Myocyte (in vitro differentiated cells): ENCODE data around the gene ZFAND4. TPM values are rescaled to one million over a fixed set of nuclear protein-coding genes. Genes with fewer than 3 reads are reported as not detected.
"Not testable (repeated sequence)": the region's sequence is repeated elsewhere in the genome, so short reads cannot be mapped to it uniquely, and the experiment has no call there.

Experiments used
- DNase-seq: peaks from one replicate; pipeline ENCODE4 v3.0.0-alpha.2; 2012; ENCODE audit warnings: low read depth
- polyA plus RNA-seq: library from polyadenylated mRNA; unstranded; fragments of >200 nt; gene quantifications from one replicate; pipeline ENCODE4 v1.2.1, GENCODE V29; 2012; ENCODE audit warnings: missing spikeins
- total RNA-seq: library from RNA; depleted of rRNA; stranded (reverse); fragments of >200 nt; gene quantifications from 2 replicates; pipeline ENCODE4 v1.2.3, GENCODE V29; 2014

ZFAND4 gene
- total RNA-seq = 6.2 and 6.5 TPM in 2 replicates
- polyA plus RNA-seq = 1.6 TPM

- DNase-seq = peak; percentile 95
Observed at GRCh38 chr10:45672181-45673073, at the start of gene ZFAND4. TSS of gene ZFAND4 (minus strand) at chr10:45672772. CDS start at chr10:45663725, 9,047 bp downstream.

DNA sequence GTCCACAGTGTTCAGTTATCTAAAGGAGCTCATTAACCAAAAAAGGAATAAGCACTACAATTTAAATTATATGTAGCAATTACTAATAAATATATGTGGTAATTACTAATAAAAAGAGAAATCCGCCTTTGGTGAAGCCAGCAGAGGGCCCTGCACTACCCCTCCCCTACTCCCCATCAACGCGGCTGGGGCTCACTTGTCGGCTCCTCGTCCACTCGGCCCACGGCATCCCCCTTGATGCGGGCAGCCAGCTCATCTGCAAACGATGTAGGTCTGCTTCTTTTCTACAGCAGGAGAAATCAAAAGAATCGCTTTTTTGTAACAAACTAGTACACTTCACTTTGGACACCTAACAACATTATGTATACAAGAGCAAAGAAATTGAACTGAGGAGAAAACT is 48.9 kb upstream of the ZFAND4 start:
- DNase-seq = not testable (repeated sequence)

DNA sequence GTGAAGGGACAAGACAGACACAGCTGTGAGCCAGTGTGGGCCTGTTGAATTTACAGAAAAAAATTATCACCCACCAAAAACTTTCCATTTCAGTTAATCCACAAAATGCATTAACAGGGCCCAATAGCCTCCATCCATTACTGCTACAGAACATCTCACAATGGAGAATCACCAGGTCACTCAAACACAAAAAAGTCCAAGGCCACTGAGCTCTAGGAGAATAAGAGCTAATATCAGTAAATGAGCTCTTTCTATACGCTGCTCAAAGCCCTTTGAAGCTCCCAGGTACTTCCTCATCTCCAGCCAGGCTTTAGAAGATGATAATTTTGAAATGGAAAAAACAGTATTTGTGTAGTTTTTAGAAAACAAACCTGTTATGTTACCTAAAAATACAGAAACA is 45.1 kb upstream of the ZFAND4 start:
- not testable (repeated sequence) for DNase-seq

GRCh38 chr10:45717053-45717452 is 44.5 kb upstream of the ZFAND4 start:
- not testable (repeated sequence) for DNase-seq

GRCh38 chr10:45711223-45711622 is 38.7 kb upstream of the ZFAND4 start:
- not testable (repeated sequence) for DNase-seq

DNA sequence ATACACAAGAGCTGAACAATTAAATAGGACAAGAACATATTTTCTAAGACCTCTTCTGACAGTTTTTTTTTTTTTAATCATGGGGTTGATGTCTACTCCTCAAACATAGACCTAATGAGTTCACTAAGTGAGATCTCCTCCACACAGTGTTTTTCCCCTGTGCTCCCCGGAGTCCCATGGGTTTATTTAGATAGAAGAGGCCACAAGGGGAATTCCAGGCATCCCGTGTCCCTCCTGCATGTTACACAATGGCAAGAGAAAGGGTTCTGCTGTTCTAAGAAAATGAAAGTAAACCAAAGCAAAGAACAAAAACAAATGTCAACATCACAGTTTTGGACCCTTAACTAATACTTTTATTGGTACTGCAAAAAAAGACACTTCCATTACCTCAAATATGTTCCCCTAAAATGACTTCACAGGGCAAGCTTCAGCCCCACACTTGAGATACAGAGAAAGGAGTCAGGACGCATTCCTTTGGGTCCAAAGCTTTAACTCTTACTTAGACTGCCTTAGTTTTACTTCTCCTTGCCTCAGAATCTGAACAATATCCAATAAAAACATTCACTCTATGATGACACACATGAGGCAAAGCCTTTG is 37.7 kb upstream of the ZFAND4 start:
- peak; percentile 6 for DNase-seq

- not testable (repeated sequence) for DNase-seq
Observed at GRCh38 chr10:45678467-45678866, 5.9 kb upstream of the ZFAND4 start.

- DNase-seq = no peak
Observed at GRCh38 chr10:45675388-45675787, 2.8 kb upstream of the ZFAND4 start.

- no peak for DNase-seq
Observed at GRCh38 chr10:45673074-45673648, 589 bp upstream of the ZFAND4 start.

DNA sequence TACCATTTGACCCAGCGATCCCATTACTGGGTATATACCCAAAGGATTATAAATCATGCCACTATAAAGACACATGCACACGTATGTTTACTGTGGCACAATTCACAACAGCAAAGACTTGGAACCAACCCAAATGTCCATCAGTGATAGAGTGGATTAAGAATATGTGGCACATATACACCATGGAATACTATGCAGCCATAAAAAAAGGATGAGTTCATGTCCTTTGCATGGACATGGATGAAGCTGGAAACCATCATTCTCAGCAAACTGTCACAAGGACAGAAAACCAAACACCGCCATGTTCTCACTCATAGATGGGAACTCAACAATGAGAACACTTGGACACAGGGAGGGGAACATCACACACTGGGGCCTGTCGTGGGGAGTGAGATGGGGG is 1.3 kb downstream of the ZFAND4 start:
- DNase-seq = not testable (repeated sequence)

DNA sequence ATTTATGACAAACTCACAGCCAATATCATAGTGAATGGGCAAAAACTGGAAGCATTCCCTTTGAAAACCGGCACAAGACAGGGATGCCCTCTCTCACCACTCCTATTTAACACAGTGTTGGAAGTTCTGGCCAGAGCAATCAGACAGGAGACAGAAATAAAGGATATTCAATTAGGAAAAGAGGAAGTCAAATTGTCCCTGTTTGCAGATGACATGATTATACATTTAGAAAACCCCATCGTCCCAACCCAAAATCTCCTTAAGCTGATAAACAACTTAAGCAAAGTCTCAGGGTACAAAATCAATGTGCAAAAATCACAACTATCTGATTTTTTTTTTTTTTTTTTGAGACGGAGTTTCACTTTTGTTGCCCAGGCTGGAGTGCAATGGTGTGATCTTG is 2.7 kb downstream of the ZFAND4 start:
- DNase-seq = not testable (repeated sequence)

DNA sequence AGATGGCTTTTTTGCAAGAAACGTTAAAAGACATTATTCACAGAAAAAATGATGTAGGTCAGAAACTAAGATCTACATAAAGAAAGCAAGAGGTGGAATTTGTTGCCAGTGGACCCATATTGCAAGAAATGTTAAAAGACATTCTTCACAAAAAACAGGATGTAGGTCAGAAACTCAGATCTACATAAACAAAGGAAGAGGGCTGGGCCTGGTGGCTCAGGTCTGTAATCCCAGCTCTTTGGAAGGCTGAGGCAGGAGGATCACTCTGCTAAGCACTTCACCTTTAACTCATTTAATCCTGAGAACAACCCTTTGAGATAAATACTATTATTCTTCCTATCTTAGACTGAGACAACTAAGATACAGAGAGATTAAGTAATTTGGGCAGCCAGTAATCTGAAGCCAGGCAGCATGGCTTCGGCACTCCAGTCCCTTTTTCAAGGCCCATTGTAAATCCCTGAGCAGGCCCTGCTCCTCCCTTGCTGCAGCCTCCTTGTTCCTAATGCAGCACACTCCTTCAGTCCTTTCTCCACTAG is 11.6 kb downstream of the ZFAND4 start:
- DNase-seq = no peak

DNA sequence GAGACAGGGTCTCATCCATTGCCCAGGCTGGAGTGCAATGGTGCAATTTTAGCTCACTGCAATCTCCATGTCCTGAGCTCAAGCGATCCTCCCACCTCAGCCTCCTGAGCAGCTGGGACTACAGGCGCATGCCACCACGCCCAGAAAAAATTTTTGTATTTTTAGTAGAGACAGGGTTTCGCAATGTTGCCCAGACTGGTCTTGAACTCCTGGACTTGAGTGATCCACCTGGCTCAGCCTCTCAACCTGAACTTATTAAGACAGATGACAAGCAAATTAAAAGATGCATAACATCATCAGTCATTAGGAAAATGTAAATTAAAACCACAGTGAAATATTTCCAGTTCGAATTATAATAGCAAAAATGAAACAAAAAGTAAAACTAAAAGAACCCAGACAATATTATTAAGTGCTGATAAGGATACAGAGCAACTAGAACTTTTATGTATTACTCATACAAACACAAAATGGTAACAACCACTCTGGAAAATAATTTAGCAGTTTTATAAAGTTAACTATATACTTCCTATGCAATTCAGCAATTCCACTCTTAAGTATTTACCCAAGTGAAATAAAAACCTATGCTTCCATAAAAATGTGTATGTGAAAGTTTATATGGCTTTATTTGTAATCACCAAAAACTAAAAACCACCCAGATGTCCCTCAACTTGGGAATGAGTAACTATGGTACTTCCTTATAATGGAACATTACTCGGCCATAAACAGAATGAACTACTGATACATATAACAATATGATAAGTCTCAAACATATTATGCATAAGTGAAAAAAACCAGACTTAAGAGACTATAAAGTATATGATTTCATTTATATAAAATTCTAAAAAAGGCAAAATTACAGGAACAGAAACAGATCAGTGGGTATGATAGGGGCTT is 15.3 kb downstream of the ZFAND4 start:
- DNase-seq = no peak

DNA sequence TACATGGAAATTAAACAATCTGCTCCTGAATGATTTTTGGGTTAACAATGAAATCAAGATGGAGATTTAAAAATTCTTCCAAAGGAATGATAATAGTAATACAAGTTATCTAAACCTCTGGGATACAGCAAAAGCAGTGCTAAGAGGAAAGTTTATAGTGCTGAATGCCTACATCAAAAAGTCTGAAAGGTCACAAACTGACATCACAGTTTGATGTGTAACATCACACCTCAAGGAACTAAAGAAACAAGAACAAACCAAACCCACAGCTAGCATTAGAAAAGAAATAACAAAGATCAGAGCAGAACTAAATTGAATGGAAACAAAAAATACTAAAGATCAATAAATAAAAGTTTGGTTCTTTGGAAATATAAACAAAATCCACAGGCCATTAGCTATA is 17.4 kb downstream of the ZFAND4 start:
- no peak for DNase-seq

- DNase-seq = not testable (repeated sequence)
Observed at GRCh38 chr10:45654753-45655141, 17.8 kb downstream of the ZFAND4 start.

DNA sequence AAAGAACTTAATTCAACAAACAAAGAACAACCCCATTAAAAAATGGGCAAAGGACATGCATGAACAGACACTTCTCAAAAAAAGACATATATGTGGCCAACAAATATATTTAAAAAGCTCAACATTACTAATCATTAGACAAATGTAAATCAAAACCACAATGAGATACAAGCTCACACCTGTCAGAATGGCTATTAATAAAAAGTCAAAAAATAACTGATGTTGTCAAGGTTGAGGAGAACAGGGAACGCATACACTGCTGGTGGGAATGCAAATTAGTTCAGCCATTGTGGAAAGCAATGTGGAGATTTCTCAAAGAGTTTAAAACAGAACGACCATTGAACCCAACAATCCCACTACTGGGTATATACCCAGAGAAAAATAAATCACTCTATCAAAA is 19.1 kb downstream of the ZFAND4 start:
- no peak for DNase-seq

DNA sequence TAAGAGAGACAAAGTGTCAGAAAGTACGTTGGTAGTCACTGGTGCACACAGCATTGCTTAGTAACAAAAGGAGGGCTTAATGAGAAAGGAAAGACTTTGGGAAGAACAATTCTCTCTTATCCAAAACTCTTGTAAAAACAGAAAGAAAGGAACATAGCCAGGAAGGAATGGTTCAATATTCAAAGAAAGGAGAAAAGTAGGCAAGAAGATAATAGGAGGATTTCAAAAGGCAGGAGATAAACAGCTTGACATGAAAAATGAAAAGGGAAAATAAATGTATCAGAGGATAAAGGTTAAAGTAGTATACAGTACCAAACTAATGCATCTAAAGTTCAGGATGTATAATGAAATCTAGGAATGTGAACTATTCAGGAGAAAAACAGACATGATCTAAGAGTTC is 20.1 kb downstream of the ZFAND4 start:
- DNase-seq = no peak

DNA sequence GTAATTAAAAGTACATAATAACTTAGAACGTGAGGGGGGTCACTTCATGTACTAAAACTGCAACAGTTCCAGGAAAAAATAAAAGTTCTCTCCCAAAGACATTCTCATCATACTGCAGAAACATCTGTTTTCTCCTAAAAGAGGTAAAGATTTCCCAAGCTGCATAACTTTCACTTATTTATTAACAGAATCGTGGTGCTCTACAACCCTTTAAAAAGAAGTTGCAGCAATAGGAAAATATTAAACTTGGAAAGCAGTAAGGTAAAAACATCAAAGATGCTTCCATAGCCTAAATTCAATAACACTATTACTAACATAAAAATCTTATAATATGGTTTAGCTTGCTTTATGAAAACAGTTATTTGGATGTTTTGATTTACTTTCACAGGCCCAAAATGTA is 23.3 kb downstream of the ZFAND4 start:
- no peak for DNase-seq

GRCh38 chr10:45647118-45647517 is 25.5 kb downstream of the ZFAND4 start:
- no peak for DNase-seq

GRCh38 chr10:45646384-45647050 is 26.1 kb downstream of the ZFAND4 start:
- no peak for DNase-seq
